Uterus (tissue), 2 donors: ENCODE data around the gene RECQL5.

Source experiments
- POLR2A ChIP-seq, 2 donors: fragments of 450-650 bp; IDR thresholded peaks; one replicate each; pipeline ENCODE4 v1.6.1; 2016; ENCODE audit warnings: antibody characterized with exemption in 2 of 2, mild to moderate bottlenecking in 1 of 2, moderate library complexity in 1 of 2
- TF ChIP-seq, protein P1 (sequence below), 4 experiments: fragments of 200-600 bp in 2 of 4; fragments of 450-650 bp in 2 of 4; sonication (generic) in 2 of 4; IDR thresholded peaks; one replicate each; pipeline ENCODE4 v1.5.1; 2016 to 2019; ENCODE audit warnings: antibody characterized with exemption in 4 of 4, mild to moderate bottlenecking in 2 of 4, moderate library complexity in 1 of 4

DNA sequence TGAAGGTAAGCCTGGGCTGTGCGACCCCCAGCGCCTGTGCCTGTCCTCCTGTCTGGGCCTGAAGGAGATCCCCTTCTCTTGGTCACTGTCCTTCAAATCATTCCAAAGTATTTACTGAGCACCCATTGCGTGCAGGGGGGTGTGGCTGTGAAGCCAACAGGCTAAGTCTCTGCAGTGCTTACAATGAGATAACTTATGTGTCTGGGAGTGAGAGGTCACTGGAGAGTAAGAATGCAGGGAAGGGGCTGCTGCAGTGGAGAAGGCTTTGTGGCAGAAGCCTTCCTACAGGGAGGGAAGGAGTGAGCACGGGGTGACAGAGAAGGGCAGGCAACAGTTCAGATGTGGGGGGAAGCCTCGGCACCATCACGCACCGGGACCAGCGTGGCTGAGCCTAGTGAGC, 44.9 kb downstream of the RECQL5 start:
- TF ChIP-seq POLR2A (IDR thresholded peaks at IDR 0.05), result no peak
- TF ChIP-seq, protein P1, sequence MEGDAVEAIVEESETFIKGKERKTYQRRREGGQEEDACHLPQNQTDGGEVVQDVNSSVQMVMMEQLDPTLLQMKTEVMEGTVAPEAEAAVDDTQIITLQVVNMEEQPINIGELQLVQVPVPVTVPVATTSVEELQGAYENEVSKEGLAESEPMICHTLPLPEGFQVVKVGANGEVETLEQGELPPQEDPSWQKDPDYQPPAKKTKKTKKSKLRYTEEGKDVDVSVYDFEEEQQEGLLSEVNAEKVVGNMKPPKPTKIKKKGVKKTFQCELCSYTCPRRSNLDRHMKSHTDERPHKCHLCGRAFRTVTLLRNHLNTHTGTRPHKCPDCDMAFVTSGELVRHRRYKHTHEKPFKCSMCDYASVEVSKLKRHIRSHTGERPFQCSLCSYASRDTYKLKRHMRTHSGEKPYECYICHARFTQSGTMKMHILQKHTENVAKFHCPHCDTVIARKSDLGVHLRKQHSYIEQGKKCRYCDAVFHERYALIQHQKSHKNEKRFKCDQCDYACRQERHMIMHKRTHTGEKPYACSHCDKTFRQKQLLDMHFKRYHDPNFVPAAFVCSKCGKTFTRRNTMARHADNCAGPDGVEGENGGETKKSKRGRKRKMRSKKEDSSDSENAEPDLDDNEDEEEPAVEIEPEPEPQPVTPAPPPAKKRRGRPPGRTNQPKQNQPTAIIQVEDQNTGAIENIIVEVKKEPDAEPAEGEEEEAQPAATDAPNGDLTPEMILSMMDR (IDR thresholded peaks at IDR 0.05), result no peak
